HCT116 (cell line): ENCODE measurements around the gene CDK16. TPM values are rescaled to one million over a fixed set of nuclear protein-coding genes. Genes with fewer than 3 reads are reported as not detected.

Source experiments
- ATAC-seq: fragments of 200-7000 bp; cut with Tn5 transposase; 2 replicates; pipeline ENCODE4 v1.9.1; 2020; ENCODE audit warnings: mild to moderate bottlenecking, moderate library complexity
- BruUV-seq: library from RNA; stranded (reverse); fragments of 400-500 nt; replicated peaks from 2 replicates; lab custom pipeline; 2021; lab: Mats Ljungman, UMichigan
- CTCF ChIA-PET: fragments of 300-600 bp; sonication (Branson Sonifier 250); formaldehyde crosslinking; loops from one replicate; lab custom pipeline; 2021; ENCODE audit warnings: antibody characterized with exemption; lab: Charles Lee
- POLR2A ChIA-PET: fragments of 300-600, 350-600 bp; sonication (Branson Sonifier 250); formaldehyde crosslinking; loops from one replicate; lab custom pipeline; 2021; ENCODE audit warnings: antibody characterized with exemption; lab: Charles Lee
- RAD21 ChIA-PET, 2 experiments: fragments of 300-600 bp; sonication (Branson Sonifier 250); formaldehyde crosslinking; loops; one replicate each; lab custom pipeline; 2023; ENCODE audit warnings: low total read pairs in 2 of 2; ENCODE audit not compliant: uncharacterized antibody in 2 of 2, unreplicated experiment in 2 of 2, low non-redundant PET in 1 of 2; lab: Charles Lee
- DNase-seq: peaks from one replicate; pipeline ENCODE4 v3.0.0-alpha.2; 2010; ENCODE audit warnings: low read depth, low spot score
- H2AFZ ChIP-seq: fragments of 200-600 bp; shearing (Covaris generic), sonication (generic); 2 replicates; pipeline ENCODE4 v1.6.1; 2017; ENCODE audit warnings: low read depth, mixed run types, mixed read lengths, antibody characterized with exemption, low read length; ENCODE audit not compliant: poor library complexity, severe bottlenecking
- H3K27ac ChIP-seq: 2 replicates; pipeline ENCODE4 v1.5.1; 2012; ENCODE audit warnings: low read depth, low read length
- H3K27me3 ChIP-seq: fragments of 200-600 bp; sonication (generic); 2 replicates; pipeline ENCODE4 v1.6.1; 2016; ENCODE audit warnings: mixed run types, low read length, mixed read lengths; ENCODE audit not compliant: insufficient read depth
- H3K36me3 ChIP-seq, 2 experiments: fragments of 200-500 bp in 1 of 2; fragments of 200-600 bp in 1 of 2; sonication (Bioruptor generic) in 1 of 2; sonication (generic) in 1 of 2; 2 replicates each; pipeline versions ENCODE4 v1.5.1 to v1.6.1; 2014 to 2016; ENCODE audit warnings: low read length in 2 of 2, inconsistent platforms in 1 of 2, mixed read lengths in 1 of 2, mixed run types in 1 of 2; ENCODE audit not compliant: insufficient read depth in 2 of 2, control insufficient read depth in 1 of 2
- H3K4me1 ChIP-seq, 2 experiments: fragments of 200-600 bp in 1 of 2; sonication (generic) in 1 of 2; 2 replicates each; pipeline versions ENCODE4 v1.5.1 to v1.6.1; 2012 to 2017; ENCODE audit warnings: low read length in 2 of 2, inconsistent platforms in 1 of 2, mild to moderate bottlenecking in 1 of 2, mixed read lengths in 1 of 2, mixed run types in 1 of 2, moderate library complexity in 1 of 2; ENCODE audit not compliant: insufficient read depth in 2 of 2, control insufficient read depth in 1 of 2
- H3K4me2 ChIP-seq: fragments of 200-600 bp; sonication (generic); 2 replicates; pipeline ENCODE4 v1.6.1; 2017; ENCODE audit warnings: mixed run types, low read length, mixed read lengths
- H3K4me3 ChIP-seq, 2 experiments: fragments of 200-600 bp in 1 of 2; sonication (generic) in 1 of 2; replicated peaks in 1 of 2; 2 replicates each; pipeline ENCODE4 v1.5.1; 2011 to 2016; ENCODE audit warnings: low read length in 2 of 2, control low read depth in 1 of 2, low read depth in 1 of 2, mild to moderate bottlenecking in 1 of 2, mixed read lengths in 1 of 2, mixed run types in 1 of 2
- H3K79me2 ChIP-seq: fragments of 200-600 bp; sonication (generic); 2 replicates; pipeline ENCODE4 v1.6.1; 2017; ENCODE audit warnings: mild to moderate bottlenecking, mixed run types, low read length, moderate library complexity, mixed read lengths; ENCODE audit not compliant: insufficient read depth
- H3K9ac ChIP-seq: fragments of 200-600 bp; sonication (generic); 2 replicates; pipeline ENCODE4 v1.6.1; 2016; ENCODE audit warnings: low read length, mixed read lengths
- H3K9me2 ChIP-seq: fragments of 200-600 bp; sonication (generic), shearing (Covaris generic); 2 replicates; pipeline ENCODE4 v1.6.1; 2017; ENCODE audit warnings: mixed run types, mild to moderate bottlenecking, moderate library complexity; ENCODE audit not compliant: insufficient read depth
- H3K9me3 ChIP-seq, 2 experiments: fragments of 200-500 bp in 1 of 2; fragments of 200-600 bp in 1 of 2; sonication (Bioruptor generic) in 1 of 2; sonication (generic) in 1 of 2; 2 replicates each; pipeline ENCODE4 v1.6.1; 2014 to 2017; ENCODE audit warnings: low read length in 2 of 2, mixed read lengths in 2 of 2, inconsistent platforms in 1 of 2, low read depth in 1 of 2, mild to moderate bottlenecking in 1 of 2, mixed run types in 1 of 2, moderate library complexity in 1 of 2; ENCODE audit not compliant: control insufficient read depth in 1 of 2, insufficient read depth in 1 of 2
- H4K20me1 ChIP-seq: fragments of 200-600 bp; sonication (generic), shearing (Covaris generic); 2 replicates; pipeline ENCODE4 v1.6.1; 2017; ENCODE audit warnings: mixed run types, mild to moderate bottlenecking, moderate library complexity; ENCODE audit not compliant: insufficient read depth
- ATF3 ChIP-seq: IDR thresholded peaks from 2 replicates; pipeline ENCODE4 v1.6.1; 2012
- EZH2 ChIP-seq: fragments of 200-600 bp; sonication (generic); IDR thresholded peaks from 2 replicates; pipeline ENCODE4 v1.6.1; 2017; ENCODE audit warnings: antibody characterized with exemption, mixed run types
- FOSL1 ChIP-seq: IDR thresholded peaks from 2 replicates; pipeline ENCODE4 v1.6.1; 2012; ENCODE audit warnings: low read depth
- MAX ChIP-seq: IDR thresholded peaks from 2 replicates; pipeline ENCODE4 v1.6.1; 2012
- REST ChIP-seq: IDR thresholded peaks from 2 replicates; pipeline ENCODE4 v1.6.1; 2012; ENCODE audit warnings: low read depth
- SP1 ChIP-seq: IDR thresholded peaks from 2 replicates; pipeline ENCODE4 v1.6.1; 2012; ENCODE audit warnings: low read depth
- TCF7L2 ChIP-seq: IDR thresholded peaks from 2 replicates; pipeline ENCODE4 v1.7.0; 2011; ENCODE audit warnings: borderline replicate concordance, inconsistent platforms; ENCODE audit not compliant: insufficient read depth, insufficient read length; ENCODE audit errors: extremely low read depth
- ZBTB33 ChIP-seq: IDR thresholded peaks from 2 replicates; pipeline ENCODE4 v1.6.1; 2011; ENCODE audit warnings: mild to moderate bottlenecking, low read length, moderate library complexity; ENCODE audit not compliant: insufficient replicate concordance; ENCODE audit errors: extremely low read depth
- ZNF274 ChIP-seq: fragments of 200-500 bp; sonication (Bioruptor generic); IDR thresholded peaks from 2 replicates; pipeline ENCODE4 v1.6.1; 2014; ENCODE audit warnings: mild to moderate bottlenecking, low read depth, low read length, inconsistent platforms
- intact Hi-C: fragments of 100-400 bp; cut with micrococcal nuclease; formaldehyde crosslinking; loops from 2 replicates; pipeline ENCODE4 v1.10.0; 2022
- total RNA-seq: library from RNA; stranded (reverse); gene quantifications from one replicate; pipeline ENCODE4 v1.2.1, GENCODE V29; 2021; ENCODE audit not compliant: unreplicated experiment

CDK16 gene
- total RNA-seq, 1 experiment from 2014 or later, result 131 TPM

GRCh38 chrX:47179928-47180255 lies 38.6 kb upstream of the CDK16 start:
- RAD21 ChIA-PET, result no interaction called here
- Histone ChIP-seq H3K79me2 (no peaks in the 10 kb centered on the region), H4K20me1 (no peaks in the 10 kb centered on the region)
- no peak for DNase-seq
- intact Hi-C loops, result no loop called here
- TF ChIP-seq ZNF274 (no peak), REST (no peak), TCF7L2 (no peak), EZH2 (no peak), SP1 (no peak), ZBTB33 (no peak), FOSL1 (no peak), ATF3 (no peak), MAX (no peak)
- TF ChIP-seq, all 23 proteins: peak for 0
- BruUV-seq, result no TSS peak
- no peak overlapping the region for H3K27ac ChIP-seq
- no peak overlapping the region for H3K9ac ChIP-seq
- H3K4me3 ChIP-seq, result no peak overlapping the region
- H3K9me3 ChIP-seq, result no peaks in the 10 kb centered on the region
- ChIA-PET POLR2A (no interaction called here), CTCF (no interaction called here)
- H3K9me2 ChIP-seq, result no peaks in the 10 kb centered on the region
- H3K4me1 ChIP-seq, result no peaks in the 10 kb centered on the region
- H2AFZ ChIP-seq, result no peak overlapping the region
- no peak for ATAC-seq
- H3K36me3 ChIP-seq, result no peaks in the 10 kb centered on the region; a peak in 1 of 4 replicates
- H3K27me3 ChIP-seq, result no peaks in the 10 kb centered on the region
- no peak overlapping the region for H3K4me2 ChIP-seq
